Measurements from ENCODE around the gene HMG20B.

Gene HMG20B

GRCh38 chr19:3585301-3586126, 12.8 kb downstream of the HMG20B start, which contains the start of gene GIPC3:
Gene GIPC3, plus strand, starts transcription at chr19:3585478. Its CDS starts 120 bp downstream, at chr19:3585598.
- no peak for DNase-seq

GRCh38 chr19:3586127-3586626, 13.4 kb downstream of the HMG20B start:
- no peak for DNase-seq

- DNase-seq = no peak
These were observed 14.1 kb downstream of the HMG20B start for GRCh38 chr19:3586707-3587346.

- no peak for DNase-seq
These were observed 16.7 kb downstream of the HMG20B start for GRCh38 chr19:3589439-3589838.

GRCh38 chr19:3589949-3590348, 17.2 kb downstream of the HMG20B start:
- DNase-seq = no peak

GRCh38 chr19:3590991-3591659, 18.4 kb downstream of the HMG20B start:
- no peak for DNase-seq

GRCh38 chr19:3591876-3592613, 19.3 kb downstream of the HMG20B start:
- no peak for DNase-seq

GRCh38 chr19:3593156-3593555, 20.4 kb downstream of the HMG20B start:
- no peak for DNase-seq

GRCh38 chr19:3595521-3596061, 22.8 kb downstream of the HMG20B start:
- no peak for DNase-seq

- DNase-seq = no peak
These were observed 27.0 kb downstream of the HMG20B start for GRCh38 chr19:3599776-3600187.

GRCh38 chr19:3601021-3601420, 28.3 kb downstream of the HMG20B start:
- DNase-seq = no peak

- DNase-seq = no peak
These were observed 30.5 kb downstream of the HMG20B start for GRCh38 chr19:3603121-3603811.

GRCh38 chr19:3604227-3604986, 31.7 kb downstream of the HMG20B start:
- DNase-seq = no peak

GRCh38 chr19:3604987-3605343, 32.2 kb downstream of the HMG20B start:
- DNase-seq = no peak

GRCh38 chr19:3605361-3605760, 32.6 kb downstream of the HMG20B start:
- DNase-seq = no peak

- no peak for DNase-seq
These were observed 33.0 kb downstream of the HMG20B start for GRCh38 chr19:3605770-3606169.

GRCh38 chr19:3606174-3606689, 33.5 kb downstream of the HMG20B start:
- no peak for DNase-seq

- no peak for DNase-seq
These were observed 34.0 kb downstream of the HMG20B start, which contains the start of gene TBXA2R for GRCh38 chr19:3606690-3607289. Gene TBXA2R, minus strand, starts transcription at chr19:3606875. Its CDS starts 6,241 bp downstream, at chr19:3600634.

GRCh38 chr19:3607303-3608078, 34.7 kb downstream of the HMG20B start:
- DNase-seq = no peak
